22Rv1 (cell line): ENCODE data around the gene ZFP36L2.

Source experiments
- CTCF ChIP-seq: fragments of 450-650 bp; IDR thresholded peaks from 2 replicates; pipeline ENCODE4 v1.5.1; 2017; ENCODE audit warnings: mild to moderate bottlenecking
- ZFX ChIP-seq: fragments of 450-650 bp; IDR thresholded peaks from 2 replicates; pipeline ENCODE4 v1.6.1; 2017; ENCODE audit warnings: antibody characterized with exemption, borderline replicate concordance

GRCh38 chr2:43207553-43208300 lies 18.7 kb downstream of the ZFP36L2 start:
- TF ChIP-seq CTCF: no peak
- no peak for TF ChIP-seq ZFX
